HG03442 (cell line): ENCODE data around the gene DNAJB6.

Source experiments
- ATAC-seq: cut with Tn5 transposase; IDR thresholded peaks from one replicate; pipeline ENCODE4 v1.9.1; 2021; ENCODE audit warnings: mild to moderate bottlenecking, moderate library complexity; ENCODE audit not compliant: unreplicated experiment

Gene DNAJB6

DNA sequence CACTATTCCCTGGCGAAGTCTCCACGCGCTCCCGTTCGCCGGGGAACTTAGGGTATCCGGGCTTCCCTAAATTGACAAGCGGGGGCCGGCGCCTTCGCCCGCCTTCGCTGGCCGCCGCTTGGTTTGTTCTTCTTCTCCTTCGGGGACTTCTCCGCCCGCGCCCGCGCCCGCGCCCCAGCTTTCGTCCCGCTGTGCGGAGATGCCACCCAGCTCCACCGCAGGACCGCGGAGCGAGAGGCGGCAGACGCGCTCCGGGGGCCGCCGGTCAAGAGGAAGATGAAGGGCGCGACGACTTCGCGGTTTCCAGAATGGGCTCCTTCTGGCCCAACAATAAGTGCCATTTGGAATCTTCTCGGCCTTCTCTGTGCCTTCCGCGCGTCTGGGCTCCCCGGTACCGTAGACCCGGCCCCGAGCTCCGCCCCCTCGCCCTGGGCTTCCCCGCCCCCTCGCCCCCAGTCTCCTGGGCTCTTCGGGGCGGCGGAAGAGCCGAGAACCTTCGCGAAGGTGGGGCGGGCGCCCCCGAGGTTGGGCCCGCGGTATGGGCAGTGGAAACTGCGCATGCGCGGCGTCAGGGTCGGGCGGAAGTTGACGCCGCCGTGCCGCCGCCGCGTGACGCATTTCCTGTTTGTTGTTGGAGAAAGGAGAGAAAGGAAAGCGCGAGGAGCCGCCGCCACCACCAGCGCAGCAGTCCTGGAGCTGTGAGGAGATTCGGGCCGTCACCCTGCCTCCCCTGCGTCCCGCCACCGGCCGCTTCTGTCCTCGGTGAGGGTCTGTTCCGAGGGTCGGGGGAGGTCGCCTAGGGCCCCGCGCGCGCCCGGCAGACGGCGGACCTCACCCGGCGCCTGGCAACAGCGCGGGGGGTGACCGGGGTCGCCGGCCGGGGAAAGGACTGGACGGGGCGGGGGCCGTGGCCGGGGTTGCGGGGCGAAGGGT is at the start of gene DNAJB6:
Gene DNAJB6 (plus strand): TSS at position 622 of the 933 bp plus-strand sequence. CDS start 21,569 bp downstream, outside the sequence.
- peak; percentile 66 for ATAC-seq

DNA sequence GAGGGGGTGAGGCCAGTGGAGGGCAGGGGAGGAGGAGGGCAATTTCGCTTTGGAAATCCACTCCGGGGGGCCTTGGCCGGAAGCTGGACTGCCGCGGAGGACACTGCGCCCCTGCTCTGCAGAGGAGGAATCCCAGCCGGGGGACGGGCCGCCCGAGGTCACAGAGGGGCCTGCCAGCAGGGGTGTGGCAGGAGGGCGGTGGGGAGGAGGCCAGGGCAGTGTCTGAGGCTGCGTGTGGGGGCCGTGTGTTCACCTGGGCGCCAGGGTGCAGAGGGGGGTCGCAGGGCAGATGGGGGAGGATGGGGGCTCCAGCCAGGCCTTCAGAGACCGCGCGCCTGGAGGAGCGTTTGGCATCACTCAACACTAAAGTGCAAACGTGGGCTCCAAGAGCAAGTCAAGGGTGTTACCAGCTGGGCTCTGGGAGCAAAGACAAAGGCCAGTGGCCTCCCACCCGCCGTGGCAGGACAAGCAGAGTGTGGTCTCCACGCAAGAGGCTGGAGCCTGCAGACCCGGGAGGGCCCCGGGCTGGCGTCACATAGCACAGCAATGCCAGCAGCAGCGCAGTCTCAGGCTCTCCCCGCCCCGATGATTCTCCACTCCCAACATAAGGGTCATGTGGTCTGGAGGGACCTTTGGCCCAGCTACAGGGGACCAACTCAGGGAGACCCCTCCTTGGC is 45.3 kb upstream of the DNAJB6 start:
- ATAC-seq: no peak

DNA sequence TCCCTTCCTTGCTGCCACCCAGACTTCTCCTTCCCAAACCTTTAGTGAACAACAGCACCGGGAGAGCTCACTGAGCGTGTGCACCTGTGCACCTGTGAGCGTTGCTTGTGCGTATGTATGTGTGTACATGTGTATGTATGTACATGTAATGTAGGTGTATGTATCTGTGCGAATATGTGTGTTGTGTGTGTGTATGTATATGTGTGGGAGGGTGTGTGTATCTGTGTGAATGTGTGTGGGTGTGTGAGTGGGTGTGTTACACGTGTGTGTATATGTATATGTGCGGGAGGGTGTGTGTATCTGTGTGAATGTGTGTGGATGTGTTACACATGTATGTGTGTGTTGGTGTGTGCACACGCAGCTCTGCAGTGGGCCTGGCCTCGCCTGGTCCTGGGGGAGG is 44.5 kb upstream of the DNAJB6 start:
- no peak for ATAC-seq

- no peak for ATAC-seq
Observed at GRCh38 chr7:157292770-157293412, 43.9 kb upstream of the DNAJB6 start.

- ATAC-seq: no peak
Observed at GRCh38 chr7:157293413-157293788, 43.4 kb upstream of the DNAJB6 start.

DNA sequence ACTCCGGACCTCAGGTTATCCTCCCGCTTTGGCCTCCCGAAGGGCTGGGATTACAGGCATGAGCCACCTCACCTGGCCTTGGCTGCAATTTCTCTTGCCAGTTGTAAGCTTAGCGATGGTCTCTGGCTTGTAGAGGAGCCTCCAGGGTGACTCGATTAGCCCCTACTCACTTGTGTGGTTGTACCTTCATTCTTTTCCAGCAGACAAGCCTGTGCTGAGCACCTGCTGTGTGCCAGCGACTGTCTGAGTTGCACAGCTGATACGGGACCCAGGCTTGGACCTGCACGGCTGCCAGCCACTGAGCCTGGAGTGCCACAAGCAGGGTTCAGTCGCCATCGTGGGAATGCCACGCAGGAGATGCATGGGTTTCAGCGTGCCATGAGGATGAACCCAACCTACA is 42.0 kb upstream of the DNAJB6 start:
- no peak for ATAC-seq

- ATAC-seq: no peak
Observed at GRCh38 chr7:157295338-157295737, 41.5 kb upstream of the DNAJB6 start.

- no peak for ATAC-seq
Observed at GRCh38 chr7:157297185-157297584, 39.6 kb upstream of the DNAJB6 start.

- no peak for ATAC-seq
Observed at GRCh38 chr7:157299317-157299612, 37.5 kb upstream of the DNAJB6 start.

GRCh38 chr7:157299613-157300368 is 37.0 kb upstream of the DNAJB6 start:
- ATAC-seq: no peak

GRCh38 chr7:157300369-157300825 is 36.4 kb upstream of the DNAJB6 start:
- ATAC-seq: no peak

DNA sequence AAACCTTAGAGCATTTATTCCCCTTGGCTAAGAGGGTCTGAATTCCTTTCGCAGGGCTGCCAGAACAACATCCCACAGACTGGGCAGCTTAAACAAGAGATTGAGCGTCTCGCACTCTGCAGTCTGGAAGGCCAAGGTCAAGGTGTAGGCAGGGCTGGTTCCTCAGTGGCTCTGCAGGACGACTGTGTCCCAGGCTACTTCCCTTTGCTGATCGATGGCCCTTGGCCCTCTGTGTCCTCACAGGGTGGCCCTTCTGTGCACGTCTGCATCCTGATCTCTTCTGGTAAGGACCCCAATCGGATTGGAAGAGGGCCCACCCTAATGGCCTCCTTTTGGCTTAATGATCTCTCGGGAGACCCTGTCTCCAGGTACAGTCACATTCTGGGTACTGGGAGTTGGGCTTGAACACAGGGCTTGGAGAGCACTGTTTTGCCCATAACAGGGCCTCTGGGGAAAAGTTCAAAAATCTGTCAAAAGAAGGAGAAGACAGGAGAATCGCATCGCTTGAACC is 35.1 kb upstream of the DNAJB6 start:
- no peak for ATAC-seq

- no peak for ATAC-seq
Observed at GRCh38 chr7:157306846-157307838, 29.7 kb upstream of the DNAJB6 start.

- no peak for ATAC-seq
Observed at GRCh38 chr7:157309988-157310668, 26.7 kb upstream of the DNAJB6 start.

DNA sequence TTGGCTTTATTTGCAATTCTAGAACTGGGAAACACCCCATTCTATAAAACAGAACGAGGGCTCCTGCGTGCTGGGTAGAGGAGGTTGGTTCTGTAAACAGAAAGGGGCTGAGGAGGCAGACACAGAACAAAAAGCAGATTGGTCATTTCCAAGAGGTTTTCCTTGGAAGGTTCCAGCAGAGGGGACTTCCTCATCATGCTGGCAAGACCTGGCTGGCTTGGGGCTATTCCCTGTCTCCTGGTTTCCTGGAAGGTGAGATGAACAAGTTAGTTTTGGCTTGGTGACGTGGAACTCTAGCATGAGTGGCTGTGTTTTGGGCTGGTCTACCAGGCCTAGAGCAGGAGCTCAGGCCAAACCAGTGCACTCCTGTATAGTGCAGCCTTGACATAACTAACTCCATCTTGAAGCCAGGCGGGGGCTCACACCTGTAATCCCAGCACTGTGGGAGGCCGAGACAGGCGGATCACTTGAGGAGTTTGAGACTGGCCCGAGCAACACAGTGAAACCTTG is 26.1 kb upstream of the DNAJB6 start:
- ATAC-seq: no peak

DNA sequence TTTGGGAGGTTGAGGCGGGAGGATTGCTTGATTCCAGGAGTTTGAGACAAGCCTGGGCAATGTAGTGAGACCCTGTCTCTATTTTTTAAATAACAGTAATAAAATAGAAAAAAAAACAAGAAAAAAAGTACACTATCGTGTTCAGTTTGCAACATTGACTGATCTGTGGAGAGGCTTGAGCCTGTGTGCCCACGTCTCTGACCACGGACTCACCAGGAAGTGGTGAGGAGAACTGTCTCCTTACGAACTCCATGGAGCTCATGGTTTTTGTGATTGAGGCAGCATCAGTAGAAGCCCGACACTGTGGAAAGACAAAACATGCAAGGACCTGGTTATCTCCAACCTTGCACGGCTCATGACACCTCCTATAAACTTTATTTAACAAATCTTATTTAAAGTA is 23.9 kb upstream of the DNAJB6 start:
- no peak for ATAC-seq

GRCh38 chr7:157313645-157314044 is 23.2 kb upstream of the DNAJB6 start:
- no peak for ATAC-seq

- ATAC-seq: peak; percentile 85
Observed at GRCh38 chr7:157318015-157318706, 18.6 kb upstream of the DNAJB6 start.
